Measurements from ENCODE around the gene HTRA2.
"Not testable (repeated sequence)": the region's sequence is repeated elsewhere in the genome, so short reads cannot be mapped to it uniquely, and the experiment has no call there.

Gene HTRA2

DNA sequence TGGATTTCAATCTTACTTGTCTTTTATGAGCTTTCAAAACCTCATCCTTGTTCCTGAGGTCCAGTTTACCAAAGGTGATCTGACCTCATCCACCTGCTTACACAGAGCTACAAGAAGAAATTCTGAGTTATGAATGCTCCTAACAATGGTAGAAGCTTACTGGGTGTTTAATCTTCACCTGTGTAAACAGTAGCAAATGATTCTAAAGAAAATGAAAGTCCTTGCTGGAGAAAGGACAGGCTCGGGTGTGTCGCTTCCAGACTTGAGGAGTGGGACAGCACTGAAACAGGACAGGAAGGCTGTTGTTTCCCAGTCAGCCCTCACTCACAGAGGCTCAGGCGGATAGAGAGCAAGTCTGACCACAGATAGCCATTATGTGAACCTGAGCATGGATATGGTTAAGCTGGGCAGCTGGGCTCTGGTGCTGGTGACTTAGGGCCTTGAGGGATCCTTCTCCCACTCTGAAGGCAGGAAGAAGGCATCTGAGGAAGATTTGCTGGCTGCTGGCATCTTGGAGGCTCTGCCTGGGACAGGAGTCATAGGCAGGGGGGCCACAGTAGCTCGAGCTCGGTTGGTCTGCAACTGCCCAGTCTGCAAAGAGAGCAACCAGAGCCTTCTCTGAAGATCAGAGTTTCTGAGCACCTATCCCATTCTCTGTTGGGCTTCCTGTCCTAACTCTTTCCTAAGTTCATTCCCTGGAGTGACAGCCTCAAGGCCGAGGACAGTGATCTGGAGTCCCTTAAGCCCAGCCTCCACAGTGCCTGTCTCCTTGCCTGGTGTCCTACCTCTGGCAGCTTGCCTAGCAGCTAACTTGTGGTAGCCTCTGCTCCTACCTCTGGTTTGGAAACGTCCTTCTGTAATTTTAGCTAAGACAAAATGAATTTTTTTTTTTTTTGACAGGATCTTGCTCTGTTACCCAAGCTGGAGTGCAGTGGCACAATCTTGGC lies 28.8 kb downstream of the HTRA2 start:
- in situ Hi-C loops (cut with HindIII; ENCODE audit: low sequenced_read_pairs) = no loop called here

DNA sequence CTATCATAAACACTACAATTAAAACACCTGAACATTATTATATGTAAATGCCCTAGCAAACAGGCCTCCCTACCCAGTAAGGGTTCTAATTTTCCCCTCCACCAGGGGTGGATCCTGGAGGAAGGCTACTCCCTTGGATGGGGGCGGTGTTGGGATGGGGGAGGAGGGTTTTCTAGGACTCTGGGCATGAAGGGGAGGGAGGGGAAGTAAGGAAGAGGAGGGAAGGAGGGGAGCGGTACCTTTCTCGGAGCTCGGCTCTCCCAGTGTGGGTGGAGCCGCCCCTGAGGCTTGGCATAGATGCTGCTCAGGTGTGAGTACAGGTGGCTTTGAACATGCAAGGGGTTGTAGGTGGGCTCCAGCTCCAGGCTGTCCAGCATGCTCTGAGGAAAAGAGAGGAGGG lies 30.2 kb downstream of the HTRA2 start:
- in situ Hi-C loops (cut with HindIII; ENCODE audit: low sequenced_read_pairs) = no loop called here

DNA sequence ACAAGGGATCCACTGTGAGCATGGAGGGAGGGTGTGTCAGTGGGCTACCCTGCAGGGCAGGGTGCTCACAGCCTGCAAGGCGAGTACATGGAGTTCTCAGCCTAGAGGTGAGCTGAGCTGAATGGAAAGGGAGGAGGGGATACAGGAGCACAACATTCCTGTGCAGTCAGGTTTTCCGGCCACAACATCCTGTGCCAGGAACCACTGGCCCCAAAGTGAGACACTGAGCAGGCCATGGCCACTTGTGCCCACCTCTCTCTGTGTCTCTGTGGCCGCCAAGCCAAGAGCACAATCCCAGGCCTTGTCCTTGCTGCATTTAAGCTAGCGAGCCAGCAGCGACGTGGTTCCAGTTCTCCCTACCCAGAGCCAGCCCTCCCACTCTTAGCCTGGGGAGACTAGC lies 30.9 kb downstream of the HTRA2 start:
- in situ Hi-C loops (cut with HindIII; ENCODE audit: low sequenced_read_pairs) = no loop called here

DNA sequence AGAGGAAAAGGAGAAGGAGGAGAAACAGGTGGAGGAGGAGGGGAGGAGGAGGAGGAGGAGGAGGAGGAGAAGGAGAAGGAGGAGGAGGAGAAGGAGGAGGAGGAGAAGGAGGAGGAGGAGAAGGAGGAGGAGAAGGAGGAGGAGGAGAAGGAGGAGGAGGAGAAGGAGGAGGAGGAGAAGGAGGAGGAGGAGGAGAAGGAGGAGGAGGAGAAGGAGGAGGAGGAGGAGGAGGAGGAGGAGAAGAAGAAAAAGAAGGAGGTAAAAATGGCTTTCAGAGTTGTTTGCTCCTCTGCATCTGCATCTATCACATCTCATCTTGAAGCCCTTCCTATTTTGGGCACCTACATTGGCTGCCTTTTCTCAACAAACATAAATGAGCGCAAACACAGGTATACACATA lies 31.3 kb downstream of the HTRA2 start:
- in situ Hi-C loops (cut with HindIII; ENCODE audit: low sequenced_read_pairs) = not testable (repeated sequence)

DNA sequence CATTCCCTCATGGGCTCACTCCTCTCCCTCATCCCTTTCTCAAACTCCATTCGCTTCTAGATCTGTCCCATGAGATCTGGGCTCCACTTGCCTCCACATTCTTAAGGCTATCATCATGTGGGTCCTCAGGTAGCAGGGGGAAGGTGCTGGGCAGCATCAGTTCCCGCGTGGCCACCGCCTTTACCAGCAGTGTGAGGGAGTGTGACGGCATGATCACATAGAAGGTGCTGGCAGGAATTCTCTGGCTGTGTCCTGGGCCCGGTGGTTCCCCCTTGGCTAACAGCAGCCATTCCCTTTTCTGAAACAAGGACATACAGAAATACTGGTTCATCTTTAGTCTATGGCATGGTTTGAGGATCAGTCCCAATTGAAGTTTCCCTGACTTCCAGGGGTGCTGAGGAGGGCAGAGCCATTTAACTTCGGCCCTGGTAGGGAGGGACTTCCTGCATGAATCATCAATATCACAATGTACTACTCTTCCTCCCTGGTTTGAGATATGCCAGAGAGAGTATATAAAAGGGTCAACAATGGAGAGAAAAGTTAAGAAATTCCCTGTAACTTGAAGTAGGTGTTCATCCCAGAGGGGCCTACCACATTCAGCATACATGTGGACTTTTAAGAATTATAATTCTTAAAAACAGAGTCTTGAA lies 32.5 kb downstream of the HTRA2 start:
- in situ Hi-C loops (cut with HindIII; ENCODE audit: low sequenced_read_pairs) = no loop called here

DNA sequence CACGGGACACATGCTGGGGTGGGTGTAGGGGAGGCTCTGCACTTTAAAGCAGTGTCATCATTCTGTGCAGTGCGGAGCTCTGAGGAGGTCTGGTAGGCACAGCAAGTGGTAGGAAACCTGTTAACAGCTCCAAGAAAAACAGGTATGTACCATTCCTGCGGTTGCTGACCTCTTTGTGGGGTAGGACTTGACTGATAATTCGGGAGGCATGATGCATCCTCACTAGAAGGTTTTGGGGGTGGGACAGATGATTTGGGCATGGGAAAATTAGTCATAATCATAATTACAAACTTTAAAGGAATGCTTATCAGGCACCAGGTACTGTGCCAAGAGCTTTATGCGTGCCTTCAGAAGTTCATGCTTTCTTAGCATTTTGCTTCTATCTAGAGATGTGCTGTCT lies 34.5 kb downstream of the HTRA2 start:
- in situ Hi-C loops (cut with HindIII; ENCODE audit: low sequenced_read_pairs) = no loop called here

DNA sequence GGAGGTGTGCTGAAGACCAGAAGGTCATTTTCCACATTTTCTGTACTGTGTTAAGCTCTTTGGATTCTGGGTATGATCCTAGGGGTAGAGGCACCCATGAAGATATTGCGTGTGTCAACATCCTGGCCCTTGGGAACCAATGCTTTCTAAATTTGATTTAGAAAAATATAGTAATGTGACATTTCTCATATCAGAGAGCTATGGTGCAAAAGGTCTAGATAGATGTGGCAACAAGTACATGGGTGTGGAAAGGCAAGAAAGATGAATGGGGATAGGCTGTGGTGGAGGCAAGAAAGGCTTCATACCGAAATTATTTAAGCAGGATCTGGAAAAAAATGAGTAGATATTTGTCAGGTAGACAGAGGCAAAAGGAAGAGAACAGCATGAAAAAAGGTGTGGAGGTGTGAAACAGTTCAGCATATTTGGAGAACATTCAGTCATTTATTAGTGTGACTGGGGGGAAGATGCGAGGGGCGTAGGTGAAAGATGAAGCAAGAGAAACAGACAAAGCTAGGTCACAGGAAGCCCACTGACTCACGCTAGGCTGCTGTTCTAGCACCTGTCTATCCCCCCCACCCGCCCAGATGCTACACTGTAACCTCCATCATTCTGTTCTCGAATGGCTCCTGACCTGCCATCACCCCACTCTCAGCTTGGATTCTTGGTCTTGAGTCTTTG lies 36.5 kb downstream of the HTRA2 start:
- in situ Hi-C loops (cut with HindIII; ENCODE audit: low sequenced_read_pairs) = no loop called here

DNA sequence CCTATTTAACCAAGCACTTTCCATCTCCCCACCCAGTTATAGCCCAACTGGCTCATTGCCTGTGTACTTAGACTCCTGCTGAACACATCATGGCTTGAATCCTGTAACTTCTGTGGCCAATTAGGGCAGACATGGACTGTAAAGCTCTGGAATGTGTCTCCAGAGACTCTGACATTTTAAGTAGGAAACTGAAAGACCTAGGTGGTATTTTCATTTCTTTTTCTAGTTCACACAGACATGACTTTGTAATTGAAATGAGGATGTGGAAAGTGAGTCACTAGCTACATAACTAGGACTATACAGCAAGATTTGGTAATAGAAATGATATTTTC lies 37.0 kb downstream of the HTRA2 start:
- in situ Hi-C loops (cut with HindIII; ENCODE audit: low sequenced_read_pairs) = no loop called here

DNA sequence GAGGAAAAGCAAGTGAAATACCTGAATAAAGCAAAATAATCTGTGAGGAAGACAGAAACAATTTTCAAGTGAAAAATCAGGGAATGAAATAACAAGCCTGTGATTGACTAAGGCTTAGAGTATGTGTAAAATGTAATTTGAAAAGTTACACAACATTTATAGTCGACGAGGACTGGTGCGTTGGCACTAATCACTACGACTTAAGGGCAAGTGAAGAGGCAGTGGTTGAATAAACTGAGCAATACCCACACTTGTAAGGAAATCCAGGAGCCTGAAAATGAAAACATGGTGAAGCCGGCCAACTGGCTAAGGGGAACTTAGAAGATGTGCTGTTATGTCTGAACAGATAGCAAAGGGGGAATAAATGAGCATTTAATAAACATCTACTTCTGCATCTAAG lies 38.1 kb downstream of the HTRA2 start:
- in situ Hi-C loops (cut with HindIII; ENCODE audit: low sequenced_read_pairs) = no loop called here

DNA sequence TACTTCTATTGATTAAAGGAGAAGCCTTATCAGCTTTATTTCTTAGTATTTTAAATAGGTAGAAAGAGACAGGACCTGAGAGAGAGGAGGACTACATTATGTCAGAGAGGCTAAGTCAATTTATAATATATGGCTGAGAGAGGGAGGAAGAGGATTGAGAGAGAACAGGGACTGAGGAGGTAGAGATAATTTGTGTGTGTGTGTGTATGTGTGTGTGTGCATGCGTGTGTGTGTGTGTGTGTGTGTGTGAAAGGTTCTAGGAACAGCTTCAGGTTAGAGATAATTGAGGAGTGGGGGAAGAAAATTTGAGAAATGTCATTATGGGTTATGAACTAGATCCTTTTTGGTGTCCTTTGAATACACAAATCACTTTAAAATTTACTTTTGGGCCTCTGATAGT lies 40.0 kb downstream of the HTRA2 start:
- in situ Hi-C loops (cut with HindIII; ENCODE audit: low sequenced_read_pairs) = no loop called here

DNA sequence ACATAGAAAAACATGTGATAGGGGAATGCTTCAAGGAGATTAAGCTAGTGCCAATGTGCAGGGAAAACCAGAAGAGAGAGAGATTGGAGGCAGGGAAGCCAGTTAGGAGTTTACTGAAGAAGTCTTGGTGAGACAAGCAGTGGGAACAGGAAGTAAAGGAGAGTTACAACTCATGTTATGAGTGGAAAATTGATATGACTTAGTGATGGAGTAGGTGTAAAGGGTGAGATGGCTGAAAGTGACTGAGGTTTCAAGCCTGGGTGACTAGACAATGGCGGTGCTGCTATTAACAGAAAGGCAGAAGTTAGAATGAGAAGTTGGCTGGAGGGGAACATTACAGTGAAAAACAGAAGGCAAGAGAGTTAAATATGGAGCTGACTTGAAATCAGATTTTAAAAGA lies 41.3 kb downstream of the HTRA2 start:
- in situ Hi-C loops (cut with HindIII; ENCODE audit: low sequenced_read_pairs) = no loop called here

DNA sequence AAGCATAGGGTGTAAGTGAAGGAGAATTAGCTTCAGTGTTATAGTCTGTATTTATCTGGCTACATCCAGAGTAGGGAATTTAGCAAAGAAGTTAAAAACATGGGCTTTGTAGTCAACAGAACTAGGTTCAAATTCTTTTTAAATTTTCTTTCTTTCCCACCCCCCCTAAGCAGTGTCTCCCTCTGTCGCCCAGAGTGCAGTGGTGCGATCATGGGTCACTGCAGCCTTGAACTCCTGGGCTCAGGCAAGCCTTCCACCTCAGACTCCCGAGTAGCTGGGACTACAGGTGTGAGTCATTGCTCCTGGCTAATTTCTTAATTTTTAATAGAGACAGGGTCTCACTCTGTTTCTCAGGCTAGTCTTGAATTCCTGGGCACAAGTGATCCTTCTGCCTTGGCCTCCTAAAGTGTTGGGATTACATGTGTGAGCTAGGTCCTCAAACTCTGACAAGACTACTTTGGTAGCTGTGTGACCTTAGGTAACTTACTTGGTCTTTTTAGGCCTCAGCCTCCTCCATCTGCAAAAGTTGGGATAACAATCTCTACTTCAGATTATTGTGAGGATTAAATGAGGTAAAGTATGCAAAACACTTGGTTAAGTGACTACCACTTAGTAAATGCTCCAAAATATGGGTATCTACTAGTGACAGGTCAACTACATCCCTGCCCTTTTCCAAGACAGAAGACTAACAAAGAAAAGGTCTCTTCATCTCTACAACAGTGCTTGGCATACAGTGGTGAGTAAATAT lies 42.6 kb downstream of the HTRA2 start:
- in situ Hi-C loops (cut with HindIII; ENCODE audit: low sequenced_read_pairs) = no loop called here

DNA sequence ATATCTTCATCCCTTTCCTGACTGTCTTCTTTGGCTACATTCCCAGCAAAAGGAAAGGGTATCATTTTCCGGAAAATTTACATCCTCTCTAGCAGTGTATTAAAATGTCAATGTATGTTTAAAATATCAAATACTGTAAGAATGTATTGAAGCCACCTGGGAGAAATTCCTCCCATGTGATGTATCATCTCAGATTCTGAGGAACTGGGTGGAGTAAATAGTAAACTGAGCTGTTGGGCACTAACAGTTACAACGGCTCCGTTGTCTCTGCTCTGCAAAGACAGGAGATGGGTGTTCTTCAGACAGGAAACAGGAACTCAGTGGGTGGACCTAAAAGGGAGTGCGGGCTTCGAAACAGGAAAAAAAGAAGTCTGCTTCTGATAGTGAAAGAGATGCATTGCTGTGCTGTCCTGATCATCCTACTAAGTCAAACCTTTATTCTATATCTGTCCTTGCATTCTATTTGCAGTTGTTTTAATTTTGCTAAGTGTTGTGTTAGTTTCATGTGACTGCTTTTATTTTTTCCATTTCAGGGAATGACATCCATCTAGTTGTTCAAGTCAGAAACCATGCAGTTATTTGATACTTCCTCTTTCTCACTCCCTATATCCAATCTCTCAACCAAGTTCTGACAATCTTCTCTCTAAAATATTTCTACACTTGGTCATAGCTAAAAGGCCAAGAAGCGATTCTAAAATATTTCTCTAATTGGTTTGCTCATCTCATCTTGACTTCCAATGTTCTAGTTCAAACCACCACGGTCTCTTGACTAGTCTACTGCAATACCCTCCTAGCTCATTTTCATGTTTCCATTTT lies 44.2 kb downstream of the HTRA2 start:
- in situ Hi-C loops (cut with HindIII; ENCODE audit: low sequenced_read_pairs) = no loop called here

DNA sequence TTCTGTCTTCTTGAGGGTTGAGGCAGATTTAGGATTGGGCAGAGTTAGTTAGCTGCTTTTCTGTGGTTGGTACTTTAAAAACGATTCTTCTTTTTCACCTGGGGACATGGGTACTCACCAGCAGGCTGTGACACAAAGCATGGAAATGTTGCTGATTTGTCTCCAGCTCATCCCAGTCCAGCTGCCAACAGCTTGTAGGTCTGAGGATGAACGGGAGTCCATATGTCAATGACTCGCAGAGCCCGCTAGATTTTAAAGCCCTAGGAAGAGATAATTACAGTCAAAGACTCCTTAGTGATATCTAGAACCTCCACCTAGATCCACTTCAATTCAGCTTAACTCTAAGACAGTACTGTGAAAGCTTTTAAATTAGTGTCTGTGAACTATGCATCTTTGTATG lies 45.6 kb downstream of the HTRA2 start:
- in situ Hi-C loops (cut with HindIII; ENCODE audit: low sequenced_read_pairs) = no loop called here

DNA sequence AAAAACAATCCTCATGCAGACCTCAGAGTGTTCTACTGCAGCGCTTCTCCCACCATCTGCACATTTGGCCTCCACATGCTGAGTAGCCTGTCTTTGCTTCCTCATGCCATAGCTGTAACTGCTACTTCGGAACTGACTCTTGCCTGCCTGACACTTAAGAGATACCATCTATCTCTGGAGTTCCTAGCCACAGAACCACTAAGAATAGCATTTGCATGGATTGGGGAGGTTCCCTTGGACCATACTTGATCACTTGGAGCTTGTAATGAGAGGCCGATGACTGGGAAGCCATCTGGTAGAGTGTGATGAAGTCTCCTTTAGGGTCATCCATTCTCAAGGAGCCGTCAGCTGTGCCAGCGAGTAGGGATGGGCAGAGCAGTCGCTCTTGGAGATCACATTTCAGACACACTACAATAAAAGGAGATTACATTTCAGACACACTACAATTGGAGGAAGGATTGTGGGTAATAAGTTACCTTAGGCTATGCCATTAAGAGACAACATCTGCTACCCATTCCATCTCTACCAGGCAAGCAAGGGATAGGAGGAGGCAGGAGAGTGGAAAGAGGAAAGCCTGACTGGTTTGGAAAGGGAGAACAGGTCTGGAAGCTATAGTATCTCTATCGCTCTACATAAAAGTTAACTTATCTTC lies 46.6 kb downstream of the HTRA2 start:
- in situ Hi-C loops (cut with HindIII; ENCODE audit: low sequenced_read_pairs) = no loop called here

DNA sequence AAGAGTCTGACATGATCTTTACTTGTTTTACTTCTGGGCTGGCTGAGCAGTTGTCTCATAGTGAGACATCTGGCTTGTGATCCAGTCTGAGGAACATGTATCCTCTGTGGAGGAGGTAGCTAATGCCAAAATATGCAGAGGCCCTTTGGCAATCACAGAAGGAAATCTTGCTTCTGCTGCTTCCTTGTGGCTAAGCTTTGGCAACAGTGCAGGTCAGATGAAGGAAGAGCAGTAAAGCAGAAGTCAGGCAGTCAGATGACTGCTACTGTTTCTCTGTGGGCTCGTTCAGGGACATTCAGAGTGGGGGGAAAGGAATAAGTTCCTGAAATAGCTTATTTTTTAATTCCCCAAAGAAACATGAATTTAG lies 47.1 kb downstream of the HTRA2 start:
- in situ Hi-C loops (cut with HindIII; ENCODE audit: low sequenced_read_pairs) = no loop called here

DNA sequence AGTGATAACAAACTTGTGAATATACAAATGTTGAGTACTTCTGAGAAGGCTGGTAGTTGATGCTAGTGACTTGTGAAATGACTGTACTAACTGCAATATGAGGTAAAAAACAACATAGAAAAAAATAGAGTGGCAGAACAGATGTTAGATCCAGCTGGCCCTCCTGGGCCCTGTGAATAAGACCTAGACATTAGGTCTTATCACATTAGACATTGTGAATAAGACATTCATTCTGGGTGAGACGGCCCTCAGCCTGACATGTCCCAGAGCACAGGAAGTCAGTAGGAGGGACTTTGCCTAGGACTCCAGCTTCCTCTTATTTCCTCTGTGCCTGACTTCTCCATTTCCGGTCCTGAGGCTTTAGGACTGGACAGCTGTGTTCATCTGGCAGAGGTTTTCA lies 47.7 kb downstream of the HTRA2 start:
- in situ Hi-C loops (cut with HindIII; ENCODE audit: low sequenced_read_pairs) = no loop called here

DNA sequence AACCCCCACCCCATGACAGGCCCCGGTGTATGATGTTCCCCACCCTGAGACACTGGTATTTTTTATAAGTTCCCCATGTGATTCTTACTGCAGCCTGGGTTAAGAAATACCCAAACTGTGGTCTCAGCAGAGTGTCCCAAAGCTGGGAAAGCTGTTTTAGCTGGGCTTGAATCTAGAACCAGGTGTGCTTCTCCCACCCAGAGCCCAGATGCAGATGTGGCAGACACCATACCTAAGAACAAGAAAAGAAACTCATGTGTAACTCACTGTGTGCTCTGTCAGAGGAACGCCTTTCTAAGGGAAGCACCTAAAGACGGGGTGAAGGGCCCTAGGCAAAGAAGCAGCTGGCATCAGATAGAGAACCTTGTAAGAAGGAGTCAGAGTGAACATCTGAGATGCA lies 48.7 kb downstream of the HTRA2 start:
- in situ Hi-C loops (cut with HindIII; ENCODE audit: low sequenced_read_pairs) = no loop called here

DNA sequence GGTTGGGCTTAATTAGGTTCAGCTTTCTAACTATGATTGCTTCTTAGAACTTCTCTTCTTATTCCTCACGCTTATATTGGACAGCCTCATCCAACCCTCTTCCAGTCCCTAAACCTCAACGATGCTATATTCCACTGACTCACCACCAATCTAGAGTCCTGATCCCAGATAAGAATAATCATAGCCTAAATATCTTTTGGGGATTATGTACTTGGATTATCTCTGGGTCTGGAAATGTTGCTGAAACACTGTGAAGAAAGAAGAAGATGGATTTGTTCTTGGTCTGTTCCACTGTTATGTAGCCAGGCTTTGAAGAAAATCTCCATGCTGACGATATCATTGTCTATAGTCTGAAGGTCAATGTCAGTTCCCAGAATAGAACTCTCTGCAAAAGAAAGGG lies 51.7 kb downstream of the HTRA2 start:
- in situ Hi-C loops (cut with HindIII; ENCODE audit: low sequenced_read_pairs) = no loop called here

DNA sequence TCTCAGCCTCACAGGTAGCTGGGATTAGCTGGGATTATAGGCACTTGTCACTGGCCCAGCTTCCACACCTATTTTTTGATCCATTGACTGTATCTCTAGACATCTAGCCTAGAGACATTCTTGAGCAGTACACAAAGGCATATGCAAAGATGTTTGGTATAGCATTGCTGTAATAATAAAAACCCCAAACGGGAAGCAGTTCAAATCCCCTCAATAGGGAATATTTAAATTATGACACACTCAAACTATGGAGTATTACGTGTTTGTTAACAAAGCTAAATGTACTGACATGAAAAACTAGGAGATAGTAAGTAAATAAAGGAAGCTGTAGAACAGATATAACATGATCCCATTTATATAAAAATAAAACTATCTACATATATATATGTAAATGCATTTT lies 52.5 kb downstream of the HTRA2 start:
- in situ Hi-C loops (cut with HindIII; ENCODE audit: low sequenced_read_pairs) = no loop called here
